Fibroblast of lung (primary cell): ENCODE results near the gene CAMKMT. TPM values are rescaled to one million over a fixed set of nuclear protein-coding genes. Genes with fewer than 3 reads are reported as not detected.

Experiments used
- DNase-seq, 2 donors: peaks; one replicate each; pipeline versions ENCODE4 v3.0.0 to v3.0.0-alpha.2; 2010; ENCODE audit warnings: low read depth in 2 of 2
- H2AFZ ChIP-seq: 2 replicates; pipeline ENCODE4 v1.5.1; 2012; ENCODE audit warnings: low read length, control low read depth, inconsistent platforms
- H3K27ac ChIP-seq: 2 replicates; pipeline ENCODE4 v1.5.1; 2011; ENCODE audit warnings: low read length, control low read depth; ENCODE audit not compliant: insufficient read depth
- H3K27me3 ChIP-seq: 2 replicates; pipeline ENCODE4 v1.5.1; 2011; ENCODE audit warnings: mild to moderate bottlenecking, low read length; ENCODE audit not compliant: control insufficient read depth, insufficient read depth
- H3K36me3 ChIP-seq: 2 replicates; pipeline ENCODE4 v1.5.1; 2011; ENCODE audit warnings: low read length; ENCODE audit not compliant: control insufficient read depth, insufficient read depth
- H3K4me1 ChIP-seq: 2 replicates; pipeline ENCODE4 v1.5.1; 2011; ENCODE audit warnings: low read length; ENCODE audit not compliant: control insufficient read depth, insufficient read depth; ENCODE audit errors: extremely low read depth
- H3K4me2 ChIP-seq: 2 replicates; pipeline ENCODE4 v1.5.1; 2011; ENCODE audit warnings: low read length, control low read depth; ENCODE audit not compliant: insufficient read depth; ENCODE audit errors: extremely low read depth
- H3K4me3 ChIP-seq, 4 experiments: fragments of 200-600 bp in 1 of 4; sonication (generic) in 1 of 4; replicated peaks in 1 of 4; 2 replicates each; pipeline ENCODE4 v1.5.1; 2011 to 2016; ENCODE audit warnings: low read length in 4 of 4, low read depth in 3 of 4, mild to moderate bottlenecking in 3 of 4, control low read depth in 2 of 4, inconsistent platforms in 1 of 4, mixed read lengths in 1 of 4; ENCODE audit not compliant: insufficient read depth in 1 of 4; ENCODE audit errors: control extremely low read depth in 1 of 4
- H3K79me2 ChIP-seq: 2 replicates; pipeline ENCODE4 v1.5.1; 2012; ENCODE audit warnings: mild to moderate bottlenecking, low read length, inconsistent platforms; ENCODE audit not compliant: control insufficient read depth, insufficient read depth
- H3K9ac ChIP-seq: 2 replicates; pipeline ENCODE4 v1.5.1; 2011; ENCODE audit warnings: mild to moderate bottlenecking, low read length, control low read depth; ENCODE audit not compliant: insufficient read depth
- H3K9me3 ChIP-seq: 2 replicates; pipeline ENCODE4 v1.5.1; 2012; ENCODE audit warnings: low read depth, low read length; ENCODE audit not compliant: control insufficient read depth, insufficient read depth
- H4K20me1 ChIP-seq: 2 replicates; pipeline ENCODE4 v1.5.1; 2011; ENCODE audit warnings: low read length; ENCODE audit not compliant: control insufficient read depth, insufficient read depth; ENCODE audit errors: extremely low read depth
- CTCF ChIP-seq, 2 donors: IDR thresholded peaks in 1 of 2; conservative IDR thresholded peaks in 1 of 2; 1 replicate in 1 of 2; 2 replicates in 1 of 2; pipeline ENCODE4 v1.5.1; 2011 to 2012; ENCODE audit warnings: low read length in 2 of 2, control low read depth in 1 of 2, inconsistent platforms in 1 of 2, low read depth in 1 of 2, mild to moderate bottlenecking in 1 of 2
- EZH2 ChIP-seq: IDR thresholded peaks from 2 replicates; pipeline ENCODE4 v1.5.1; 2012; ENCODE audit warnings: low read length, control low read depth, mild to moderate bottlenecking; ENCODE audit errors: missing control alignments
- polyA plus RNA-seq, 2 donors: library from polyadenylated mRNA; depleted of rRNA in 1 of 2; stranded (reverse) in 1 of 2; unstranded in 1 of 2; fragments of >200 nt; gene quantifications; 2 replicates each; pipeline ENCODE4 v1.2.1, GENCODE V29; 2011 to 2012; ENCODE audit warnings: missing spikeins in 1 of 2
- total RNA-seq: library from RNA; depleted of rRNA; stranded (reverse); fragments of >200 nt; gene quantifications from 2 replicates; pipeline ENCODE4 v1.2.1, GENCODE V29; 2014

CAMKMT gene
- total and polyA plus RNA-seq, 2 donors (not counting 1 experiment from before 2014, with no cell fraction given): 7.9 to 11.6 TPM

- TF ChIP-seq CTCF (conservative IDR thresholded peaks at IDR 0.05 in 1 of 2, IDR thresholded peaks at IDR 0.05 in 1 of 2; ENCODE audit: low read depth in 1 of 2, low read length in 2 of 2) (no peak), EZH2 (no peak)
These were observed 197.4 kb downstream of the CAMKMT start for GRCh38 chr2:44559108-44559507.

GRCh38 chr2:44560352-44560751 is 198.6 kb downstream of the CAMKMT start:
- Histone ChIP-seq H3K9ac (no peak overlapping the region), H3K9me3 (no peaks in the 10 kb centered on the region), H4K20me1 (no peaks in the 10 kb centered on the region), H2AFZ (no peak overlapping the region), H3K27me3 (no peaks in the 10 kb centered on the region), H3K36me3 (no peaks in the 10 kb centered on the region), H3K27ac (no peak overlapping the region), H3K4me3 (no peak overlapping the region), H3K4me1 (no peaks in the 10 kb centered on the region), H3K79me2 (no peaks in the 10 kb centered on the region), H3K4me2 (no peak overlapping the region)
- TF ChIP-seq CTCF (conservative IDR thresholded peaks at IDR 0.05 in 1 of 2, IDR thresholded peaks at IDR 0.05 in 1 of 2; ENCODE audit: low read depth in 1 of 2, low read length in 2 of 2): peak in 1 of 2 donors; percentile 31
- TF ChIP-seq EZH2: no peak
- DNase-seq: no peak

More at GRCh38 chr2:44559108-44559507, 197.4 kb downstream of the CAMKMT start:
- DNase-seq: no peak
- H3K27ac ChIP-seq: no peak overlapping the region
- no peak overlapping the region for H2AFZ ChIP-seq
- H3K9ac ChIP-seq: no peak overlapping the region
- H4K20me1 ChIP-seq: no peaks in the 10 kb centered on the region
- H3K4me3 ChIP-seq: no peak overlapping the region
- no peaks in the 10 kb centered on the region for H3K36me3 ChIP-seq
- H3K9me3 ChIP-seq: no peaks in the 10 kb centered on the region
- no peaks in the 10 kb centered on the region for H3K27me3 ChIP-seq
- H3K4me1 ChIP-seq: no peaks in the 10 kb centered on the region
- H3K79me2 ChIP-seq: no peaks in the 10 kb centered on the region
- no peak overlapping the region for H3K4me2 ChIP-seq

- Histone ChIP-seq H3K79me2 (no peaks in the 10 kb centered on the region), H3K4me3 (no peak overlapping the region), H3K4me1 (no peaks in the 10 kb centered on the region), H3K9me3 (no peaks in the 10 kb centered on the region), H3K9ac (no peak overlapping the region), H3K27ac (no peak overlapping the region), H4K20me1 (no peaks in the 10 kb centered on the region), H2AFZ (no peak overlapping the region), H3K36me3 (no peaks in the 10 kb centered on the region), H3K27me3 (no peaks in the 10 kb centered on the region), H3K4me2 (no peak overlapping the region)
- peak in 1 of 2 donors; percentile 77 for DNase-seq
- no peak for TF ChIP-seq EZH2
- TF ChIP-seq CTCF (conservative IDR thresholded peaks at IDR 0.05 in 1 of 2, IDR thresholded peaks at IDR 0.05 in 1 of 2; ENCODE audit: low read depth in 1 of 2, low read length in 2 of 2): no peak
These were observed 199.2 kb downstream of the CAMKMT start for GRCh38 chr2:44560941-44561340.
